ENCODE data around the gene HK1.

GRCh38 chr10:69362471-69362954, 84.2 kb downstream of the HK1 start:
- no peak for TF ChIP-seq CTCF (IDR thresholded peaks at IDR 0.05)
- no peak for TF ChIP-seq POLR2A (IDR thresholded peaks at IDR 0.05)

Data from adrenal gland (tissue), 5 donors.